Esophagus squamous epithelium (tissue), 4 donors: ENCODE results near the gene IL18R1.

ENCODE experiments used
- POLR2A ChIP-seq, 4 donors: fragments of 450-650 bp; IDR thresholded peaks; one replicate each; pipeline ENCODE4 v1.6.1; 2017; ENCODE audit warnings: antibody characterized with exemption in 4 of 4, mild to moderate bottlenecking in 4 of 4, moderate library complexity in 3 of 4
- TF ChIP-seq, protein P1 (sequence below), 6 experiments: fragments of 450-650 bp in 4 of 6; fragments of 200-600 bp in 2 of 6; sonication (generic) in 2 of 6; IDR thresholded peaks; one replicate each; pipeline ENCODE4 v1.5.1; 2016 to 2019; ENCODE audit warnings: antibody characterized with exemption in 6 of 6, mild to moderate bottlenecking in 4 of 6, moderate library complexity in 4 of 6

DNA sequence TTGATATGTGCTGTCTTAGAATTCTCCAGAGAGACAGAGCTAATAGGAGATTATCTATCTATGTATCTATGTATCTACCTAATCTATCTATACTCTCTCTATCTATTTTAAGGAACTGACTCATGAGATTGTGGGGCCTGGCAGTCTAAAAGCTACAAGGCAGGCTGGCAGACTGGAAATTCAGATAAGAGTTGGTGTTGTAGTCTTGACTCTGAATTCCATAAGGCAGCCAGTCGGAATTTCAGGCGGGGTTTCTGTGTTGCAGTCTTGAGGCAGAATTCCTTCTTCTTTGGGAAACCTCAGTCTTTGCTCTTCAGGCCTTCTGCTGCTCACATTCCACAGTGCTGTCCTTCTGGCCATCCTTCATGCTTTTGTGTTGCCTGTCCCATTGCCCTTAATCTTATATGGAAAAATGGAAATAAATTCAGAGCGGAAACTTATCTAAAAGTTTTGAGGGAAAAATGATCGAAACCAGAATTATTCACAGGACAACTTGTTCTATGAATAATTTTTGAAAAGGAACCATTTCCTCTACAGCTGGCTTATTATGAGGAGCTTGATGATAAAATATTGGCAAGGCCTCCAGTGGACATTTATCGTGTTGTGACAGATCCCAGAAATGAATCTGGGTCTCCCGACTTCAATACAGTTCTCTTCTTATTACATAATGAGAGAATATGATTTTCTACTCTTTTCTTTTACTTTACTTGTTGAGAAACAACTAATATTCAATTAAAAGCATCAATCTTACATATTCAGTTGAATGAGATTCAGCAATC is 33.5 kb upstream of the IL18R1 start:
- TF ChIP-seq, protein P1, sequence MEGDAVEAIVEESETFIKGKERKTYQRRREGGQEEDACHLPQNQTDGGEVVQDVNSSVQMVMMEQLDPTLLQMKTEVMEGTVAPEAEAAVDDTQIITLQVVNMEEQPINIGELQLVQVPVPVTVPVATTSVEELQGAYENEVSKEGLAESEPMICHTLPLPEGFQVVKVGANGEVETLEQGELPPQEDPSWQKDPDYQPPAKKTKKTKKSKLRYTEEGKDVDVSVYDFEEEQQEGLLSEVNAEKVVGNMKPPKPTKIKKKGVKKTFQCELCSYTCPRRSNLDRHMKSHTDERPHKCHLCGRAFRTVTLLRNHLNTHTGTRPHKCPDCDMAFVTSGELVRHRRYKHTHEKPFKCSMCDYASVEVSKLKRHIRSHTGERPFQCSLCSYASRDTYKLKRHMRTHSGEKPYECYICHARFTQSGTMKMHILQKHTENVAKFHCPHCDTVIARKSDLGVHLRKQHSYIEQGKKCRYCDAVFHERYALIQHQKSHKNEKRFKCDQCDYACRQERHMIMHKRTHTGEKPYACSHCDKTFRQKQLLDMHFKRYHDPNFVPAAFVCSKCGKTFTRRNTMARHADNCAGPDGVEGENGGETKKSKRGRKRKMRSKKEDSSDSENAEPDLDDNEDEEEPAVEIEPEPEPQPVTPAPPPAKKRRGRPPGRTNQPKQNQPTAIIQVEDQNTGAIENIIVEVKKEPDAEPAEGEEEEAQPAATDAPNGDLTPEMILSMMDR (IDR thresholded peaks at IDR 0.05): no peak
- TF ChIP-seq POLR2A (IDR thresholded peaks at IDR 0.05): no peak
